HEK293 (cell line): ENCODE data around the gene ZNF625.

ENCODE experiments used
- BCL11A ChIP-seq: fragments of 450-650 bp; formaldehyde crosslinking; IDR thresholded peaks from 2 replicates; pipeline ENCODE4 v1.5.1; 2016; ENCODE audit warnings: low read depth, missing biosample characterization, missing genetic modification characterization
- HOXA7 ChIP-seq: sonication (generic); formaldehyde crosslinking; IDR thresholded peaks from 2 replicates; pipeline ENCODE4 v1.8.1; 2022; ENCODE audit warnings: missing genetic modification reagents, borderline replicate concordance
- ZNF350 ChIP-seq: fragments of 450-650 bp; formaldehyde crosslinking; IDR thresholded peaks from 2 replicates; pipeline ENCODE4 v1.5.0; 2017; ENCODE audit warnings: missing biosample characterization, mild to moderate bottlenecking, missing genetic modification characterization
- ZNF423 ChIP-seq: fragments of 450-650 bp; formaldehyde crosslinking; IDR thresholded peaks from 2 replicates; pipeline ENCODE4 v1.5.1; 2016; ENCODE audit warnings: missing biosample characterization, missing genetic modification characterization
- ZNF521 ChIP-seq: fragments of 450-650 bp; formaldehyde crosslinking; IDR thresholded peaks from 2 replicates; pipeline ENCODE4 v1.5.1; 2017; ENCODE audit warnings: missing biosample characterization, mild to moderate bottlenecking, missing genetic modification characterization
- ZNF561 ChIP-seq: fragments of 450-650 bp; IDR thresholded peaks from 2 replicates; pipeline ENCODE4 v1.5.1; 2018; ENCODE audit warnings: missing biosample characterization, missing genetic modification characterization, borderline replicate concordance
- TF ChIP-seq, protein P1 (sequence below): fragments of 450-650 bp; formaldehyde crosslinking; IDR thresholded peaks from 2 replicates; pipeline ENCODE4 v1.5.1; 2016; ENCODE audit warnings: missing biosample characterization, missing genetic modification characterization
- TF ChIP-seq, protein P2 (sequence below): fragments of 450-650 bp; formaldehyde crosslinking; IDR thresholded peaks from 2 replicates; pipeline ENCODE4 v1.5.1; 2016; ENCODE audit warnings: missing biosample characterization, missing genetic modification characterization

DNA sequence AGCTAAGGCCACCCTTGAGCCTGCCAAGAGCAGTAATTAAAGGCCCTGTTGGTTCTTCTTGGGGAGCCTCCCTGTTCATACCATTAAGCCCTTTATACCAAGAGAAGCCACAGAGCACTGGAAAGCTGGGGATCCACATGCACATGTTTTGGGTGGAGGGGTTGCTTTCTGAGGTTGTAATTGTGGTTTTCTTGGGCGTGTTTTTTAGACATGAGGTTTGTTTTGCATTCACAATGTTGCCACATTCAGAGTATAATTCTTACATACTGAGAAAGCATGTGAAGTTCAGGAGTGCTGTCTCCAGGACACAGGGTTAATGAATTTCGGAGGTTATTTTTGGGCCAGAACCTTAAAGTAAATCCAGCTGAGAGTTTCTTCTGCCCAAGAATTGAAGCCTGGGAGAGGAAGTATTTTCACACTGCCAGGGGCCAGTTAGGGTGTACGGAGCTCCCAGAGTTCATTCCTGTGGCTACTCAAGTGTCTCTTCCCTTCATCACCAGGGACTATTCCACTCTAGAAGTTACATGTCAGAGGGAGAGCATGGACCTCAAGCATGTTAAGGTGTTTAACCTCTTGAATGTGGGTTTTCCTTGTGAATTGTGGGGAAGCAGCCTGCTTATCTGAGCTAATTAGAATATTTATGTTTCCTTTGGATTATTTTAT is 43.4 kb upstream of the ZNF625 start:
- no peak for TF ChIP-seq ZNF423 (tag by site-specific recombination)
- no peak for TF ChIP-seq ZNF521 (tag by site-specific recombination)
- TF ChIP-seq, protein P1, sequence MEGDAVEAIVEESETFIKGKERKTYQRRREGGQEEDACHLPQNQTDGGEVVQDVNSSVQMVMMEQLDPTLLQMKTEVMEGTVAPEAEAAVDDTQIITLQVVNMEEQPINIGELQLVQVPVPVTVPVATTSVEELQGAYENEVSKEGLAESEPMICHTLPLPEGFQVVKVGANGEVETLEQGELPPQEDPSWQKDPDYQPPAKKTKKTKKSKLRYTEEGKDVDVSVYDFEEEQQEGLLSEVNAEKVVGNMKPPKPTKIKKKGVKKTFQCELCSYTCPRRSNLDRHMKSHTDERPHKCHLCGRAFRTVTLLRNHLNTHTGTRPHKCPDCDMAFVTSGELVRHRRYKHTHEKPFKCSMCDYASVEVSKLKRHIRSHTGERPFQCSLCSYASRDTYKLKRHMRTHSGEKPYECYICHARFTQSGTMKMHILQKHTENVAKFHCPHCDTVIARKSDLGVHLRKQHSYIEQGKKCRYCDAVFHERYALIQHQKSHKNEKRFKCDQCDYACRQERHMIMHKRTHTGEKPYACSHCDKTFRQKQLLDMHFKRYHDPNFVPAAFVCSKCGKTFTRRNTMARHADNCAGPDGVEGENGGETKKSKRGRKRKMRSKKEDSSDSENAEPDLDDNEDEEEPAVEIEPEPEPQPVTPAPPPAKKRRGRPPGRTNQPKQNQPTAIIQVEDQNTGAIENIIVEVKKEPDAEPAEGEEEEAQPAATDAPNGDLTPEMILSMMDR (tag by site-specific recombination) = no peak
- no peak for TF ChIP-seq BCL11A (tag by site-specific recombination)
- no peak for TF ChIP-seq HOXA7 (CRISPR knock-in tag)
- no peak for TF ChIP-seq ZNF350 (tag by site-specific recombination)
- TF ChIP-seq, protein P2, sequence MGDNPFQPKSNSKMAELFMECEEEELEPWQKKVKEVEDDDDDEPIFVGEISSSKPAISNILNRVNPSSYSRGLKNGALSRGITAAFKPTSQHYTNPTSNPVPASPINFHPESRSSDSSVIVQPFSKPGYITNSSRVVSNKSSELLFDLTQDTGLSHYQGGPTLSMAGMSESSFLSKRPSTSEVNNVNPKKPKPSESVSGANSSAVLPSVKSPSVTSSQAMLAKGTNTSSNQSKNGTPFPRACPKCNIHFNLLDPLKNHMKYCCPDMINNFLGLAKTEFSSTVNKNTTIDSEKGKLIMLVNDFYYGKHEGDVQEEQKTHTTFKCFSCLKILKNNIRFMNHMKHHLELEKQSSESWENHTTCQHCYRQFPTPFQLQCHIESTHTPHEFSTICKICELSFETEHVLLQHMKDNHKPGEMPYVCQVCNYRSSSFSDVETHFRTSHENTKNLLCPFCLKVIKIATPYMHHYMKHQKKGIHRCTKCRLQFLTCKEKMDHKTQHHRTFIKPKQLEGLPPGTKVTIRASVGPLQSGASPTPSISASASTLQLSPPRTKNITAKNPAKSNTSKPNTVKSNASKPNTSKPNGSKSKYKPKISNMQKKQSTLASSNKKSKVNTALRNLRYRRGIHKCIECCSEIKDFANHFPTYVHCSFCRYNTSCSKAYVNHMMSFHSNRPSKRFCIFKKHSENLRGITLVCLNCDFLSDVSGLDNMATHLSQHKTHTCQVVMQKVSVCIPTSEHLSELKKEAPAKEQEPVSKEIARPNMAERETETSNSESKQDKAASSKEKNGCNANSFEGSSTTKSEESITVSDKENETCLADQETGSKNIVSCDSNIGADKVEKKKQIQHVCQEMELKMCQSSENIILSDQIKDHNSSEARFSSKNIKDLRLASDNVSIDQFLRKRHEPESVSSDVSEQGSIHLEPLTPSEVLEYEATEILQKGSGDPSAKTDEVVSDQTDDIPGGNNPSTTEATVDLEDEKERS (tag by site-specific recombination) = no peak
- no peak for TF ChIP-seq ZNF561 (tag by site-specific recombination)
